ENCODE results near the gene BCKDHA.
"Not testable (repeated sequence)": the region's sequence is repeated elsewhere in the genome, so short reads cannot be mapped to it uniquely, and the experiment has no call there.

Gene BCKDHA

DNA sequence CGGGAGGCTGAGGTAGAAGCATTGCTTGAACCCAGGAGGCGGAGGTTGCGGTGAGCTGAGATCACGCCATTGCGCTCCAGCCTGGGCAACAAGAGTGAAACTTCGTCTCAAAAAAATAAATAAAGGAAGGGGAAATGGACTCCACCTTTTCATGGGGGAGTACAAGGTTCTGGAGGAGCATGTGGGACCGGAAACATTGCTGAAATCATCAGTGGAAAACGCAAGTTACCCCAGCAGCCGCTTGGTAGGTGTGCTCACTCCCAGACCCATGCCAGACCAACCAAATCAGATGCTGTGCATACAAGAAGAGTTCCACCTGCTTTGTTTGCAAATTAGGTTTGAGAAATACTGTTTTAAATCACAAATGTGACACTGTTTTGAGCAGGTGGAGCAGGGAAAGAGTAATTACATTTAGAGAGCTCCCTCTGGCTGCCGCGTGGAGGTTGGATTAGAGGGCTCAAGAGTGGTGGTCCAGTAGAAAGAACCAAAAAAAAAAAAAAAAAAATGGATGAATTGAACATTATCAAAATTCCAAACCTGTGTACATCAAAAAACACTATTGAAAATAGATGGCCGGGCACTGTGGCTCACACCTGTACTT, 50.2 kb downstream of the BCKDHA start:
- no peak for DNase-seq (ENCODE audit: low spot score)

DNA sequence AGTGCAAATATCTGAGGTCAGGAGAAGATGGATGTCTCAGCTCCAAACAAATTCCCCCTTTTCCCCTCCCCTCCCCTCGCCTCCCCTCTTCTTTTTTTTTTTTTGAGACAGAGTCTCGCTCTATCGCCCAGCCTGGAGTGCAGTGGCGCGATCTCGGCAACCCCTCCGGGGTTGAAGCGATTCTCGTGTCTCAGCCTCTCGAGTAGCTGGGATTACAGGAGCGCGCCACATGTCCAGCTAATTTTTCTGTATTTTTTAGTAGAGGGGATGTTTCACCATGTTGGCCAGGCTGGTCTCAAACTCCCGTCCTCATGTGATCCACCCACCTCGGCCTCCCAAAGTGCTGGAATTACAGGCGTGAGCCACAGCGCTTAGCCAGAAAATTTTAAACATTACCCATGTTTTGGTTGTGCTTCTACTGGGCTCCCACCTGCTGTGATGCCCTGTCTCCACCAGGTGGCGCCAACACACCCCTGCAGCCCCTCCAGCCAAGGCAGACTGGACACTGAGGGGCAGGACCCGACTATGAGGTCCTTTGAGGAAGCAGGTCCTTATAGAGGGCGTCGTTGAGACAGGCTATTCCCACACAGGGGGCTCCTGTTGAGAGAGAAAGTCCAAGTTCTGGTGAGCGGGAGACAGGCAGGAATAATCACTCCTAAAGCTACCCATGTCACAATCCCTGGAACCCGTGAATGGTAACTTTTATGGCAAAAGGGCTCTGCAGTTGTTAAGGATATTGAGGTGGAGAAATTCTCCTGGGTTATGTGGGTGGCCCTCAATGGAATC, 51.7 kb downstream of the BCKDHA start:
- peak; percentile 93 for DNase-seq (ENCODE audit: low spot score)

DNA sequence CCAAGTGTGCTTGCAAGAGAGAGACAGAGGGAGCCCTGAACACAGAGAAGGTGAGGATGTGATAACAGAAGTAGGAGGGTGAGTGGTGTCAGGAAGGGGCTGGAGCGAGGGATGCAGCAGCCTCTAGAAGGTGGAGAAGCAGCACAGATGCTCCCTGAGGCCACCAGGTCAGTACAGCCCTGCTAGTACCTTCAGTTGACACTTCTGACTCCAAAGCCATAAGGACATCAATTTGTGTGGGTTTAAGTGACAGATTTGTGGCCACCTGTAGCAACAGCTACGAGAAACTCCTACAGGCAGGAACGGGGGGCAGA, 52.2 kb downstream of the BCKDHA start:
- no peak for DNase-seq (ENCODE audit: low spot score)

DNA sequence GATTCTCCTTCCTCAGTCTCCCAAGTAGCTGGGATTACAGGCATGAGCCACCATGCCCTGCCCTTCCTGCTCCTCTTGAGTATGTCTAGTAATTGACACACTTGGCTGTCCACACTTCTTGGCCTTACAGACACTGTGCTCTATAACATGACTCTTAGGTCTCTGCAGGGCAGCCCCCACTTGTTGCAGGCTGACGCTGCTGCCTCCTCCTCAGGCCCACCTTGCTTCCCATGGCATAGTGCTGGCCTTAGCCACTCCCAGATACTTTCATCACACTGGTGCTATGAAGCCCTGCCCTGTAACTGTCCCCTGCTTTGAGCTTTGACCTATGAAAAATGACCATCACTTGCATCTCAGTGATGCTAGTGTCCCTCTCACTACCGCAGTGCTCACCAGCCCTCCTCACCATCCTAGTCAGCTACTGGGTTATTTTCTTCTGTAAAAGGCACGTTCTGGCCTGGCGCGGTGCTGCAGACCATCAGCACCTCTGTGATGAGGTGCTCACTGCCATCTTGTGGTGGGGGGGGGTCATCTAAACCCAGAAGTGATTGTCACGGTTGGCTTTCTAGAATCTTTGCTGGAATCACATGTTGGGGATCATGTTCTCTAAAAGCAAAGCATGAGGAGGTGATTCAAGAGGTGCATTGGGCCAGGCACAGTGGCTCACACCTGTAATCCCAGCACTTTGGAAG, 55.1 kb downstream of the BCKDHA start:
- DNase-seq (ENCODE audit: low spot score) = no peak

DNA sequence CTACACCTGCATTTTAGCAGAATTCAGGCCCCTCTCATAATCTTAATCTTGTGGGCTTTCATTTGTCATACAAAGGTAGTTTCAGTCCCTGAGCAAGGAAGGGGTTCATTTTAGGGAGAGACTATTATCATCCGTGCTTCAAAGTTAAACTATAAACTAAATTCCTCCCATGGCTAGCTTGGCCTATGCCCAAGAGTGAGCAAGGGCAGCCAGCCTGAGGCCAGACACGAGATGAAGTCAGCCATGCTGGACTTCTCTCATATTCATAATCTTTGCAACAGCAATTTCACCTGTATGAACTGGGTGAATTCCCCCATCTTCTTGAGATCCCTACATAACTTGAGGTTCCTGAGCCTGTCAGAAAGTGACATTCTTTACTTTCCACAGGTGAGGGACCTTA, 58.3 kb downstream of the BCKDHA start:
- no peak for DNase-seq (ENCODE audit: low spot score)

DNA sequence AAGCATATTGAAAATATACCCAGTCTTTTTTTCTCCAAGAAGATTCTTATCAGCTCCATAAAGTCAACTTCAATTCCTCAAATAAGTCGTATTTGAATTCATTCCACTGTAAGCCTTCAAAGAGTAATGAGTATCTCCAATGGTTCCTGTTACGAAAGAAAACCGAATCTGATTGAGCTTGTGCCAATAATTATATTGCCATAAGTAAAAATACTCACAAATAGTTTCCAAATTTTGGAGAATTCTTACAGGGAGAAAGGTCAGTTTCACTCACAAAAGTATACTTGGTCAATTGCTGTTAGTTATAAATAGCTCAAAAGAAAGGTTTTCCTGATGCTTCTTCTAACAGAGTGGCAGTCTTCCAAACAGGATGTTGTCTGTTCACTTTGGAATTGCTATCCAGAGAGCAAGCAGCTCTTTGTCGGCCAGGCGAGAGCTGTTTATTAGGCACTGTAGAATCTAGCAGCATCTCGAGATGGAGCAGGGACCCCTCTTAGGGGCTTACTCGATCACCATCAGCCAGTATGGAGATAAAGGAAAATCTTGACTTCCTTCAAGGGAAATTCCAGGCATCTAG, 58.8 kb downstream of the BCKDHA start:
- peak; percentile 49 for DNase-seq (ENCODE audit: low spot score)

DNA sequence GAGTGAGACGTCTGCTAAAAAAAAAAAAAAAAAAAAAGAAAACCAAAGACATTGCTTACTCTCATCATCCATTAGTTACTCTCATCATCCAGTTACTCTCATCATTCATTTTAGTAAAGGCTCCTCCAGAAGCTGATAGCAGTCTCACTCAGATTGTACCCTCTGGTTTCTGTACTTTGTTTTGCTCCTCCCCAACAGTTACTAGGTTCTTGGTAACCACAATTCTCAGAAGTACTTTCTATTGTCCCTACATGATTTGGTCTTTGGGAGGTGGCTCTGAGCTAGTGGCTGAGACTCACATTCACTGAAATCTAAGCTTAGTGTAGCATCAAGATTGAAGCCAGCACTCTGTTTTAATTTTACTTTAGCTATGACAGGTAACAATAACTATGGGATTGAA, 59.6 kb downstream of the BCKDHA start:
- no peak for DNase-seq (ENCODE audit: low spot score)

DNA sequence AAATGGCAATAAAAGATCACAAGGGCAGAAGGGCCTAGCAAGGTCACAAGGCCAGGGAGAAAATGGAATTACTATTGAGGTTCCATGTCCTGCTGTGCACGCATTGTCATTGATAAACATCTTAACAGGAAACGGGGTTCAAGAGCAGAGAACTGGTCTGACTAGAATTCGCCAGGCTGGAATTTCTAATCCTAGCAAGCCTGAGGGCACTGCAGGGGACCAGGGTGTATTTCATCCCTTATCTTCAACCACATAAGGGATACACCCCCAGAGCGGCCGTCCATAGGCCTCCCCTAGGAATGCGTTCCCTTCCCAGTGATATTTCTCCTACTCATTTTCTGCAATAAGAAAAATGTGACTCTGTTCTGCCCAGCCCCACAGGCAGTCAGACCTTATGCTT, 64.9 kb downstream of the BCKDHA start:
- DNase-seq (ENCODE audit: low spot score) = no peak

DNA sequence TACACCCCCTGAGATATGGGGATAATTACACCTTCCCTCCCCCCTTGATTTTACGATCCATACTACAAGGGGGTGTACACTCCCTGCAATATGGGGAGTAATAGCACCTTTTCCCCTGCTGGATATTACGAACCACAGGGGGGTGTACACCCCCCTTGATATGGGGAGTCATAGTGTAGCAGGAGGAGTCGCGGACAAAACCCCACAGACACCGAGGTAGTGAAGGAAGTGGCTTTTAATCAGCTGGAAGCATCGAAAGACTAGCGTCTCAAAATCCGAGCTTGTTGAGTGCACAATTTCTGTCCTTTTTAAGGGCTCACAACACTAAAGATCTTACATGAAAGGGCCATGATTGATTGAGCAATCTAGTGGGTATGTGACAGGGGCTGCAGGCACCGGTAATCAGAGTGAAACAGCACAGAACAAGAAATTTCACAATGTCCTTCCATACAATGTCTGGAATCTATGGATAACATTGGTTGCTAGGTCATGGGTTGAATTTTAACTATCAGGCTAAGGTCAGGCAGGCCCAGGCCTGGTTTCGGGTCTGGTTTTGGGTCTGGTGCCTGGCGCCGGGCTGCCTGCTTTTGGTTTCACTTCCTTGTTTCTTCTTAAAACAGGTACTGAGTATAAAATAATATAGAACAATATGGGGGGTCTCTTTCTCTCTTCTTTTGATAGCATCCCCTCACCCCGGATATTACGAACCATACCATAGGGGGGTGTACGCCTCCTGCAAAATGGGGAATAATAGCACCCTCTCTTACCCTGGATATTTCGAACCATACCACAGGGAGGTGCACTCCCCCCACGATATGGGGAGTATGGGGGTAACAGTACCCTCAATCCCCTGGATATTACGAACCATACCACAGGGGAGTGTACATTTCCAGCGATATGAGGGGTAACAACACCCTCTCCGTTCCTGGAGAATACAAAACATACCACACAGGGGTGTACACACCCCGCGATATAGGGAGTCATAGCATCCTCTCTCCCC, 65.9 kb downstream of the BCKDHA start:
- DNase-seq (ENCODE audit: low spot score) = not testable (repeated sequence)
